ENCODE measurements around the gene CABP4.

CABP4 gene

DNA sequence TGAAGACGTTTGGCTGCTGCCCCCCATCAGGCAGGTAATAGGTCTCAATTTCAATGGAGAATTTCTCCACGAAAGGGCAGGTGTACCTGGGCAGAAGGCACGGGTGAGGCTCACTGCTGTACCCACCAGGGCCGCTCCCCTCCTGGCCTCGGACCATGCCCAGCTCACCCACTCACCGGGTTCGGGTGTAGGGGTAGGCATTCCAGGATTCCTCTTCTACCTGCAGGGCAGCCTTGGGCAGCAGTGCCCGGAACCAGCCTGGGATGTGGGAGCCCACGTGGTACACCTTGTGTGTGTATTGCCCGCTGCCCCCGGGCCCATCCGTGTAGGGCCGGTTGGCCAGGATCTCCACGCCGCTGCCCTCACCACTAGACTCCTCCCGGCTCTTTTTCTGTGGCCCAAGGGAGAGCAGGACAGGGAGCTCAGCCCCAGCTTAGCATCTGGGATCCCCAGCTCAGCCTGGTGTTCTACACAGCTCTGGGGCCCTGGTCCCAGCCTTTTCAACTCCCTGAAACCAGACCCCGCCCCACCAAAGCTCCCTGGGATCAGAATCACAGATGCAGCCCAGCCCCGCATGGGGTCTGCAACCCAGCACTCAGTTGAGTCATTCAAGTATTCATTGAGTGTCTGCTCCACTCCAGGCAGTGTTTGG is 47.3 kb downstream of the CABP4 start:
- ChIA-PET POLR2A (no interaction called here), CTCF (no interaction called here)
- no peak overlapping the region for H3K27ac ChIP-seq (ENCODE audit: insufficient read depth in 1 of 2, low read depth in 1 of 2, low read length in 2 of 2, poor library complexity in 1 of 2, severe bottlenecking in 2 of 2)
- no peak for DNase-seq
- peaks cover 0 to 31% (median 8%) of the 10 kb centered on the region in 4 experiments for H3K36me3 ChIP-seq (ENCODE audit: control insufficient read depth in 4 of 4, insufficient read depth in 4 of 4, low read length in 3 of 4)
- H3K9me3 ChIP-seq (ENCODE audit: control extremely low read depth in 1 of 5, control insufficient read depth in 4 of 5, insufficient read depth in 2 of 5, low read depth in 1 of 5, low read length in 4 of 5): no peaks in the 10 kb centered on the region
- no peak overlapping the region for H3K4me3 ChIP-seq (ENCODE audit: control insufficient read depth in 1 of 7, extremely low read depth in 1 of 7, insufficient read depth in 4 of 7, low read depth in 2 of 7, low read length in 6 of 7)
- H3K27me3 ChIP-seq (replicated peaks in 2 of 5; ENCODE audit: control insufficient read depth in 4 of 5, insufficient read depth in 5 of 5, low read length in 4 of 5): peaks cover 0 to 22% (median 0%) of the 10 kb centered on the region in 5 experiments
- H3K4me1 ChIP-seq (ENCODE audit: control extremely low read depth in 1 of 4, control insufficient read depth in 4 of 4, insufficient read depth in 4 of 4, low read length in 3 of 4): peaks cover 0 to 42% (median 37%) of the 10 kb centered on the region in 4 experiments
- WGBS (ENCODE audit: insufficient coverage): 92% methylated on average over 9 of the region's 18 CpGs

GRCh38 chr11:67503119-67504004 is 48.2 kb downstream of the CABP4 start:
- Histone ChIP-seq H3K4me3 (ENCODE audit: control insufficient read depth in 1 of 7, extremely low read depth in 1 of 7, insufficient read depth in 4 of 7, low read depth in 2 of 7, low read length in 6 of 7) (peak overlapping the region in 5 of 7 experiments; percentile 68 to 82 (median 78)), H3K4me1 (ENCODE audit: control extremely low read depth in 1 of 4, control insufficient read depth in 4 of 4, insufficient read depth in 4 of 4, low read length in 3 of 4) (peaks cover 0 to 46% (median 42%) of the 10 kb centered on the region in 4 experiments), H3K36me3 (ENCODE audit: control insufficient read depth in 4 of 4, insufficient read depth in 4 of 4, low read length in 3 of 4) (peaks cover 0 to 27% (median 7%) of the 10 kb centered on the region in 4 experiments), H3K27ac (ENCODE audit: insufficient read depth in 1 of 2, low read depth in 1 of 2, low read length in 2 of 2, poor library complexity in 1 of 2, severe bottlenecking in 2 of 2) (no peak overlapping the region), H3K9me3 (ENCODE audit: control extremely low read depth in 1 of 5, control insufficient read depth in 4 of 5, insufficient read depth in 2 of 5, low read depth in 1 of 5, low read length in 4 of 5) (no peaks in the 10 kb centered on the region), H3K27me3 (replicated peaks in 2 of 5; ENCODE audit: control insufficient read depth in 4 of 5, insufficient read depth in 5 of 5, low read length in 4 of 5) (peaks cover 0 to 22% (median 0%) of the 10 kb centered on the region in 5 experiments)
- POLR2A ChIA-PET: no interaction called here
- 88% methylated on average over 14 of the region's 19 CpGs for WGBS (ENCODE audit: insufficient coverage)
- CTCF ChIA-PET: no interaction called here
- no peak for DNase-seq

- ChIA-PET CTCF (interaction anchor here (1.2 kb wide), 1 partner anchor 63 kb away, joined by 3 read pairs; no protein-coding TSS in a partner anchor), POLR2A (no interaction called here)
- H3K27ac ChIP-seq (ENCODE audit: insufficient read depth in 1 of 2, low read depth in 1 of 2, low read length in 2 of 2, poor library complexity in 1 of 2, severe bottlenecking in 2 of 2): no peak overlapping the region
- H3K36me3 ChIP-seq (ENCODE audit: control insufficient read depth in 4 of 4, insufficient read depth in 4 of 4, low read length in 3 of 4): peaks cover 0 to 20% (median 7%) of the 10 kb centered on the region in 4 experiments
- 4% methylated on average over 69 of the region's 101 CpGs for WGBS (ENCODE audit: insufficient coverage)
- H3K4me3 ChIP-seq (ENCODE audit: control insufficient read depth in 1 of 7, extremely low read depth in 1 of 7, insufficient read depth in 4 of 7, low read depth in 2 of 7, low read length in 6 of 7): peak overlapping the region; percentile 35 to 82 (median 78)
- H3K27me3 ChIP-seq (replicated peaks in 2 of 5; ENCODE audit: control insufficient read depth in 4 of 5, insufficient read depth in 5 of 5, low read length in 4 of 5): peaks cover 0 to 22% (median 0%) of the 10 kb centered on the region in 5 experiments
- peak in 1 of 3 donors; percentile 22 for DNase-seq
- peaks cover 0 to 53% (median 47%) of the 10 kb centered on the region in 4 experiments for H3K4me1 ChIP-seq (ENCODE audit: control extremely low read depth in 1 of 4, control insufficient read depth in 4 of 4, insufficient read depth in 4 of 4, low read length in 3 of 4)
- H3K9me3 ChIP-seq (ENCODE audit: control extremely low read depth in 1 of 5, control insufficient read depth in 4 of 5, insufficient read depth in 2 of 5, low read depth in 1 of 5, low read length in 4 of 5): no peaks in the 10 kb centered on the region
These were observed 49.1 kb downstream of the CABP4 start for GRCh38 chr11:67504005-67504949.

- ChIA-PET POLR2A (interaction anchor here (1.1 kb wide), 1 partner anchor 13 kb away, joined by 4 read pairs; no protein-coding TSS in a partner anchor), CTCF (interaction anchor here (0.9 to 2.0 kb wide), 5 partner anchors 14 to 159 kb away, joined by 3 to 5 read pairs (median 3); no protein-coding TSS in a partner anchor)
- WGBS (ENCODE audit: insufficient coverage): under 1% methylated on average over 49 of the region's 58 CpGs
- H3K9me3 ChIP-seq (ENCODE audit: control extremely low read depth in 1 of 5, control insufficient read depth in 4 of 5, insufficient read depth in 2 of 5, low read depth in 1 of 5, low read length in 4 of 5): no peaks in the 10 kb centered on the region
- DNase-seq: peak in 1 of 3 donors; percentile 59
- H3K36me3 ChIP-seq (ENCODE audit: control insufficient read depth in 4 of 4, insufficient read depth in 4 of 4, low read length in 3 of 4): peaks cover 0 to 16% (median 7%) of the 10 kb centered on the region in 4 experiments
- H3K4me3 ChIP-seq (ENCODE audit: control insufficient read depth in 1 of 7, extremely low read depth in 1 of 7, insufficient read depth in 4 of 7, low read depth in 2 of 7, low read length in 6 of 7): peak within 1 kb of the TSS; percentile 35 to 82 (median 78)
- H3K27ac ChIP-seq (ENCODE audit: insufficient read depth in 1 of 2, low read depth in 1 of 2, low read length in 2 of 2, poor library complexity in 1 of 2, severe bottlenecking in 2 of 2): peak within 1 kb of the TSS in 1 of 2 experiments; percentile 55
- H3K27me3 ChIP-seq (replicated peaks in 2 of 5; ENCODE audit: control insufficient read depth in 4 of 5, insufficient read depth in 5 of 5, low read length in 4 of 5): peaks cover 0 to 22% (median 0%) of the 10 kb centered on the region in 5 experiments
- peaks cover 0 to 53% (median 47%) of the 10 kb centered on the region in 4 experiments for H3K4me1 ChIP-seq (ENCODE audit: control extremely low read depth in 1 of 4, control insufficient read depth in 4 of 4, insufficient read depth in 4 of 4, low read length in 3 of 4)
These were observed 49.9 kb downstream of the CABP4 start, which contains the start of gene PITPNM1 for GRCh38 chr11:67504950-67505581. Gene PITPNM1, minus strand, starts transcription at chr11:67505363. Its CDS starts 1,183 bp downstream, at chr11:67504180.

DNA sequence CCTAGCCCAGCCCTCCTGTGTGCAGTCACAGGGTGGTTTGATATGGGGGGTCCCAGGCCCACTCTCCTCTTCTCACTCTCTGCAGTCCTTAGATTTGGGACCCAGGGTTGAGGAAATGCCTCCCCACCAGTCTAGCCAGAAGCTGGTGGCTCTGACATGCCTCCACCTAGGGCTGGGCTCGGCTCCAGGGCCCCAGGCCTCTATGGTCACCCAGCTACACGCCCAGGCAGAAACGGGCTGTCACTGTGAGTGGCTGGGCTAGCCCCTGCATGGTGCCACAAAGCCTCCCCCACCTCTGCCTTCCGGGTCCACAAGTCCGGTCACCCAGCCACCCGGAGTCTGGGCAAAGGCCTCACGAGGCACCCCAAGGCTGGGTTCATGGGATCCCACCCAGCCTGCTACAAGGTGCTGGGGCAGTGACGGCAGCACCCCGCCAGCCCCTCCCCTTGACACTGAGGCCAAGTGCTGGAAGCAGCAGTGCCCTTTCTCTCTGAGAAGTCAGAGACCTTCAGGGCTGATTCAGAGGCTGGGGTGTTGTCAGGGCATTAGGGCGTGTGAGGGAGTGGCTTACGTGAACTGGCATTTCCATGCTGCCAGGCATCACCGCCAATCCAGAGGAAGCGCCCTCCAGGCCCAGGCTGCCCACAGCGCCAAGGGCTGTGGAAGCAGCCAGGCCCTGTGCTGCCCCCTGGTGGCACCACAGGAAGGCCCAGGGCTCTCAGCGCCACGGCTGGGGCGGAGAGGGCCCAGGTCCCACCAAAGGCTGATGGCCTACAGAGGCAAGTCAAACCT is 50.6 kb downstream of the CABP4 start:
- ChIA-PET POLR2A (interaction anchor here (1.1 kb wide), 1 partner anchor 14 kb away, joined by 4 read pairs; no protein-coding TSS in a partner anchor), CTCF (interaction anchor here (0.6 to 2.0 kb wide), 8 partner anchors 15 to 160 kb away, joined by 3 to 5 read pairs (median 4); partner anchors contain the start of gene PTPRCAP)
- Histone ChIP-seq H3K36me3 (ENCODE audit: control insufficient read depth in 4 of 4, insufficient read depth in 4 of 4, low read length in 3 of 4) (peaks cover 0 to 16% (median 7%) of the 10 kb centered on the region in 4 experiments), H3K4me1 (ENCODE audit: control extremely low read depth in 1 of 4, control insufficient read depth in 4 of 4, insufficient read depth in 4 of 4, low read length in 3 of 4) (peaks cover 0 to 53% (median 47%) of the 10 kb centered on the region in 4 experiments), H3K4me3 (ENCODE audit: control insufficient read depth in 1 of 7, extremely low read depth in 1 of 7, insufficient read depth in 4 of 7, low read depth in 2 of 7, low read length in 6 of 7) (peak overlapping the region in 6 of 7 experiments; percentile 9 to 82 (median 73)), H3K9me3 (ENCODE audit: control extremely low read depth in 1 of 5, control insufficient read depth in 4 of 5, insufficient read depth in 2 of 5, low read depth in 1 of 5, low read length in 4 of 5) (no peaks in the 10 kb centered on the region), H3K27ac (ENCODE audit: insufficient read depth in 1 of 2, low read depth in 1 of 2, low read length in 2 of 2, poor library complexity in 1 of 2, severe bottlenecking in 2 of 2) (peak overlapping the region in 1 of 2 experiments; percentile 55), H3K27me3 (replicated peaks in 2 of 5; ENCODE audit: control insufficient read depth in 4 of 5, insufficient read depth in 5 of 5, low read length in 4 of 5) (peaks cover 0 to 22% (median 0%) of the 10 kb centered on the region in 5 experiments)
- peak; percentile 92 to 96 (median 96) for DNase-seq
- WGBS (ENCODE audit: insufficient coverage): 21% methylated on average over 12 of the region's 17 CpGs

Measured in common myeloid progenitor, CD34-positive (primary cell).